Esophagus squamous epithelium (tissue), 5 donors: ENCODE measurements around the gene MYOM3. TPM values are rescaled to one million over a fixed set of nuclear protein-coding genes. Genes with fewer than 3 reads are reported as not detected.

Experiments used
- DNase-seq: peaks from one replicate; lab custom pipeline; 2025; lab: John Stamatoyannopoulos, UW
- H3K27ac ChIP-seq, 4 donors: fragments of 200-600 bp; sonication (generic); one replicate each; pipeline ENCODE4 v1.5.1; 2016 to 2019; ENCODE audit warnings: mild to moderate bottlenecking in 1 of 4
- H3K27me3 ChIP-seq, 4 donors: fragments of 200-600 bp; sonication (generic); 1 replicate in 3 of 4; 2 replicates in 1 of 4; pipeline versions ENCODE4 v1.5.1 to v1.6.0; 2017 to 2021; ENCODE audit warnings: antibody characterized with exemption in 1 of 4
- H3K36me3 ChIP-seq, 3 donors: fragments of 200-600 bp; sonication (generic); one replicate each; pipeline ENCODE4 v1.5.1; 2016 to 2019
- H3K4me1 ChIP-seq, 3 donors: fragments of 200-600 bp; sonication (generic); one replicate each; pipeline ENCODE4 v1.5.1; 2017 to 2019
- H3K4me3 ChIP-seq, 4 donors: fragments of 200-600 bp; sonication (generic); 1 replicate in 3 of 4; 2 replicates in 1 of 4; pipeline ENCODE4 v1.5.1; 2016 to 2019; ENCODE audit warnings: mild to moderate bottlenecking in 2 of 4, moderate library complexity in 1 of 4
- H3K9me3 ChIP-seq, 3 donors: fragments of 200-600 bp; sonication (generic); one replicate each; pipeline ENCODE4 v1.5.1; 2016 to 2019
- POLR2A ChIP-seq, 4 donors: fragments of 450-650 bp; IDR thresholded peaks; one replicate each; pipeline ENCODE4 v1.6.1; 2017; ENCODE audit warnings: antibody characterized with exemption in 4 of 4, mild to moderate bottlenecking in 4 of 4, moderate library complexity in 3 of 4
- WGBS, 2 donors: methylation state at CpG; one replicate each; pipeline ENCODE4 v1.1.5; 2018; 5-methylcytosine and 5-hydroxymethylcytosine counted together
- intact Hi-C: fragments of 100-400 bp; cut with DNase I; formaldehyde crosslinking; loops from one replicate; pipeline ENCODE4 v1.15.0; 2022
- total RNA-seq, 4 donors: library from RNA; depleted of rRNA; stranded (reverse); fragments of >200 nt; gene quantifications; one replicate each; pipeline ENCODE4 v1.1.0, GENCODE V29; 2016
- TF ChIP-seq, protein P1 (sequence below), 6 experiments: fragments of 450-650 bp in 4 of 6; fragments of 200-600 bp in 2 of 6; sonication (generic) in 2 of 6; IDR thresholded peaks; one replicate each; pipeline ENCODE4 v1.5.1; 2016 to 2019; ENCODE audit warnings: antibody characterized with exemption in 6 of 6, mild to moderate bottlenecking in 4 of 6, moderate library complexity in 4 of 6
- donor health status: DM: yes; HTN: yes; CAD: no.

The MYOM3 gene
- total RNA-seq, 4 donors from 2014 or later: 0.30 to 1.1 (median 0.56) TPM

DNA sequence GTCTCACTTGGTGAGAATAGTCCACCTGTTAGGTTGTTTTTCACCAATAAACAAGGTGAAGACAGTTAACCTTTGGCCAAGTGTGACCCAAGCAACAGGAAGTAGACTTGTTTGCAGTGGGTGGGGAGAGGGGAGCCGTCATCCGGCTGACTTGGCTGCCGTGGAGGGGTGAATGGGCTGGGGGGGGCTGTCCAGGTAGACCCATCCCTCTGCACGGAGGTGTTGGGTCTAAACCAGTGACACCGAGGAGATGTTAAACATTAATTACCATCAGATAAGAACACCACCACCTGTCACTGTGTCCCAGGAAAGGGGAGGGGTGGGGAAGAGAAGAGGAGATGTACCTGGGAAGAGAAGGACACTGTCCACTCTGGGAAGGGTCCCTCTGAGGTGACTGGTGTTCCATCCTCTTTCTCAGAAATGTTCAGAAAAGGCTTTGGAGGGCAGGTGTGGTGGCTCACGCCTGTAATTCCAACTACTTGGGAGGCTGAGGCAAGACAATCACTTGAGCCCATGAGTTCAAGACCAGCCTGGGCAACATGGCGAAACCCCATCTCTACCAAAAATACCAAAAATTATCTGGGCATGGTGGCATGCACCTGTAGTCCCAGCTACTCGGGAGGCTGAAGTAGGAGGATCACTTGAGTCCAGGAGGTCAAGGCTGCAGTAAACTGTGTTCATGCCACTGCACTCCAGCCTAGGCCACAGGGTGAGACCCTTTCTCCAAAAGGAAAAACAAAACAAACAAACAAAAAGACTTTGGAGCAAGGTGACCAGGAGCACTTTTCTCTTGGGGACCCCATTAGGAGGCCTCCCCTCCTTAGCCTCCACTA lies 6.7 kb upstream of the MYOM3 start:
- Histone ChIP-seq H3K4me1 (peaks cover 31 to 49% (median 33%) of the 10 kb centered on the region in 3 donors), H3K4me3 (no peak overlapping the region), H3K27me3 (peaks cover 0 to 17% (median 0%) of the 10 kb centered on the region in 4 donors), H3K9me3 (no peaks in the 10 kb centered on the region), H3K36me3 (peaks cover 0 to 23% (median 0%) of the 10 kb centered on the region in 3 donors), H3K27ac (peak overlapping the region; percentile 76 to 87 (median 81))
- no peak for DNase-seq
- TF ChIP-seq, protein P1, sequence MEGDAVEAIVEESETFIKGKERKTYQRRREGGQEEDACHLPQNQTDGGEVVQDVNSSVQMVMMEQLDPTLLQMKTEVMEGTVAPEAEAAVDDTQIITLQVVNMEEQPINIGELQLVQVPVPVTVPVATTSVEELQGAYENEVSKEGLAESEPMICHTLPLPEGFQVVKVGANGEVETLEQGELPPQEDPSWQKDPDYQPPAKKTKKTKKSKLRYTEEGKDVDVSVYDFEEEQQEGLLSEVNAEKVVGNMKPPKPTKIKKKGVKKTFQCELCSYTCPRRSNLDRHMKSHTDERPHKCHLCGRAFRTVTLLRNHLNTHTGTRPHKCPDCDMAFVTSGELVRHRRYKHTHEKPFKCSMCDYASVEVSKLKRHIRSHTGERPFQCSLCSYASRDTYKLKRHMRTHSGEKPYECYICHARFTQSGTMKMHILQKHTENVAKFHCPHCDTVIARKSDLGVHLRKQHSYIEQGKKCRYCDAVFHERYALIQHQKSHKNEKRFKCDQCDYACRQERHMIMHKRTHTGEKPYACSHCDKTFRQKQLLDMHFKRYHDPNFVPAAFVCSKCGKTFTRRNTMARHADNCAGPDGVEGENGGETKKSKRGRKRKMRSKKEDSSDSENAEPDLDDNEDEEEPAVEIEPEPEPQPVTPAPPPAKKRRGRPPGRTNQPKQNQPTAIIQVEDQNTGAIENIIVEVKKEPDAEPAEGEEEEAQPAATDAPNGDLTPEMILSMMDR (IDR thresholded peaks at IDR 0.05): no peak
- TF ChIP-seq POLR2A (IDR thresholded peaks at IDR 0.05): no peak
- WGBS, 2 donors: 56 to 79% methylated on average over 3 to 5 of the region's 8 CpGs
- intact Hi-C loops: no loop called here

DNA sequence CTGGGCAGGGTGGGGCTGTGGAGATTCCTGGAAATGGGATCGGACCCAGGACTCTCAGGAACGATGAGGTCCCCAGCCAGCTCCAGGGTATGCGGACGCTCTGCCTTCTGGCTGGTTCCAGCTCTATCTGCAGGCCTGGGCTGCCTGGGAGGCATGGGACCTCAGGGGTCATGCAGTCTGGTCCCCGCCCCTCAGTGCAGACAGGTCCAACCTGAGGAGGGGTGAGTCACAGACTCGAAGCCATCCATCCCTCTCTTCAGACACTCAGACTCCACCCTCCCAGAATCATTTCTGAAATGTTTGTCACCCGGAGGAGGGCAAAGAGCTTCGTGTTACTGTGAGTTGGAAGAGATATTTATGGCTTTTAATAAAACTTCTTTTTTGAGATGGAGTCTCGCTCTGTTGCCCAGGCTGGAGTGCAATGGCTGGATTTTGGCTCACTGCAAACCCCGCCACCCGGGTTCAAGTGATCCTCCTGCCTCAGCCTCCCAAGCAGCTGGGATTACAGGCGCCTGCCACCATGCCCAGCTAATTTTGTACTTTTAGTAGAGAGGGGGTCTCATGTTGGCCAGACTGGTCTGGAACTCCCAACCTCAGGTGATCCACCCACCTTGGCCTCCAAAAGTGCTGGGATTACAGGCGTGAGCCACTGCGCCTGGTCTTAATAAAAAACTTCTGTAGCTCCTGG lies 5.9 kb upstream of the MYOM3 start:
- no peak for DNase-seq
- Histone ChIP-seq H3K36me3 (peaks cover 0 to 18% (median 0%) of the 10 kb centered on the region in 3 donors), H3K27ac (peak overlapping the region; percentile 62 to 87 (median 81)), H3K4me3 (no peak overlapping the region), H3K27me3 (peaks cover 0 to 19% (median 0%) of the 10 kb centered on the region in 4 donors), H3K9me3 (no peaks in the 10 kb centered on the region), H3K4me1 (peaks cover 31 to 50% (median 33%) of the 10 kb centered on the region in 3 donors)
- intact Hi-C loops: no loop called here
- WGBS, 2 donors: 39 to 58% methylated on average over 3 to 7 of the region's 14 CpGs
- no peak for TF ChIP-seq POLR2A (IDR thresholded peaks at IDR 0.05)
- TF ChIP-seq, protein P1 (IDR thresholded peaks at IDR 0.05): no peak

DNA sequence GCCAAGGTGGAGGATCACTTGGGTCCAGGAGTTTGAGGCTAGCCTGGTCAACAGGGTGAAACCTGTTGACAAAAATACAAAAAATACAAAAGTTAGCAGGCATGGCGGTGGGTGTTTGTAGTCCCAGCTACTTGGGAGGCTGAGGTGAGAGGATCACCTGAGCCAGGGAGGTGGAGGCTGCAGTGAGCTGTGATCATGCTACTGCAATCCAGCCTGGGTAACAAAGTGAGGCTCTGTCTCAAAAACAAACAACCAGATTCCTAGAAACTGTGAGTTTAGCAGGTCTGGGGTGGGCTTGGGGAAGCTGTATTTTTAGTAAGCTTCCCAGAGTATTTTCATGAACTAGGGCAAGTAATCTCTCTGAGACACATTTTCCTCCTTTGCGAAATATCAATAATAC lies 5.2 kb upstream of the MYOM3 start:
- TF ChIP-seq, protein P1 (IDR thresholded peaks at IDR 0.05): no peak
- Histone ChIP-seq H3K36me3 (peaks cover 0 to 10% (median 0%) of the 10 kb centered on the region in 3 donors), H3K9me3 (no peaks in the 10 kb centered on the region), H3K27me3 (peaks cover 0 to 19% (median 0%) of the 10 kb centered on the region in 4 donors), H3K4me1 (peaks cover 31 to 57% (median 38%) of the 10 kb centered on the region in 3 donors), H3K27ac (peak overlapping the region; percentile 62 to 87 (median 81)), H3K4me3 (no peak overlapping the region)
- intact Hi-C loops: no loop called here
- WGBS, 2 donors: 81 to 89% methylated on average over 2 of the region's 2 CpGs
- DNase-seq: no peak

DNA sequence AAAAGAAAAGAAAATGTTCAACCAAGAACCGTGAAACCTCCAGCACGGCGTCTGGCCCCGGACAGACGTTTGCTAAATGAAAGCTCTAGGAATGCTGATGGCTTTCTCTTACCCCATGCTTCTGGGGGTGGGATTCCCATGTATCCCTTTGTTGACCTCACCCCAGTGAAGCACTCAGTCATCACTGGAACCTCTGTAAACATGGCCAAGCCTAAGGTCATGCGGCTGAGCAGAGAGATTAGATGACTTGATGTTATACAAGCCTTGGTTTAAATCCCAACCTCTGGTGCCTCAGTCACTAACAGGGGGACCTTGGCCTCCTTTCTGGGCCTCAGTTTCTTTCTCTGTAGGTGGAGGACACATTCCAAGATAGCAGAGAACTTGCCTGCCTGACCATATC lies 2.8 kb upstream of the MYOM3 start:
- no peak overlapping the region for H3K27ac ChIP-seq
- H3K9me3 ChIP-seq: no peaks in the 10 kb centered on the region
- H3K4me1 ChIP-seq: peaks cover 17 to 63% (median 42%) of the 10 kb centered on the region in 3 donors
- intact Hi-C loops: no loop called here
- DNase-seq: no peak
- no peaks in the 10 kb centered on the region for H3K36me3 ChIP-seq
- TF ChIP-seq POLR2A (IDR thresholded peaks at IDR 0.05): no peak
- TF ChIP-seq, protein P1 (IDR thresholded peaks at IDR 0.05): no peak
- 88 to 95% methylated on average over 6 of the region's 6 CpGs for WGBS, 2 donors
- no peak overlapping the region for H3K4me3 ChIP-seq
- H3K27me3 ChIP-seq: peaks cover 0 to 19% (median 0%) of the 10 kb centered on the region in 4 donors

DNA sequence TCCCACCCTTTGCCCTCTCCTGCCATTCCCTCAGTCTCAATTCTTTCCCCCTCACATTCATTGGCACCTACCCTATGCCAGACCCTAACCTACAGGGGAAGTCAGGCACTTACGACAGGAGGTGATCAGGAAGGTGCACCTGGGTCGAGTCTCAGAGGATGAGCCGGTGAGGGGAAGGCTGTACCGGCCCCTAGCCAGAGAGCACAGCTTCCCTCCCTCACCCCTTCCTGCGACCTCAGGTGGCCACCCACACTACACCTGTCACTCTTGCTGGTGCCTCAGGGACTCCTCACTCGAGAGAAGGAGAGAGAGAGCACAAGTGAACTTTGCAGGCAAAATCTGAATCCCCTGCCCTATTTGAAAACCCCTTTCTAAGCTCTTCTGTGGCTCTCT lies 1.7 kb upstream of the MYOM3 start:
- Histone ChIP-seq H3K27me3 (peaks cover 0 to 19% (median 0%) of the 10 kb centered on the region in 4 donors), H3K4me3 (no peak overlapping the region), H3K27ac (no peak overlapping the region), H3K36me3 (no peaks in the 10 kb centered on the region), H3K4me1 (peaks cover 10 to 62% (median 38%) of the 10 kb centered on the region in 3 donors), H3K9me3 (no peaks in the 10 kb centered on the region)
- intact Hi-C loops: no loop called here
- WGBS, 2 donors: 58 to 67% methylated on average over 2 to 5 of the region's 6 CpGs
- DNase-seq: no peak
- TF ChIP-seq POLR2A (IDR thresholded peaks at IDR 0.05): no peak
- TF ChIP-seq, protein P1 (IDR thresholded peaks at IDR 0.05): no peak
